Aorta (tissue), 5 donors: ENCODE results near the gene SPATA6L. TPM values are rescaled to one million over a fixed set of nuclear protein-coding genes. Genes with fewer than 3 reads are reported as not detected.
A peak's percentile ranks its signal among the peaks of the same experiment; 100 is the strongest.

ENCODE experiments used
- ATAC-seq: fragments of 200-7000 bp; cut with Tn5 transposase; one replicate; pipeline ENCODE4 v1.9.1; 2022; ENCODE audit warnings: moderate library complexity; ENCODE audit not compliant: low FRiP score
- DNase-seq, 2 donors: peaks; one replicate each; pipeline ENCODE4 v3.0.0-alpha.2; 2020
- H3K27ac ChIP-seq, 2 donors: one replicate each; pipeline ENCODE4 v1.5.1; 2013; ENCODE audit warnings: low read length in 2 of 2, mild to moderate bottlenecking in 2 of 2, moderate library complexity in 2 of 2, control low read depth in 1 of 2, inconsistent platforms in 1 of 2, low read depth in 1 of 2
- H3K27me3 ChIP-seq, 2 donors: one replicate each; pipeline ENCODE4 v1.6.1; 2013; ENCODE audit warnings: control low read depth in 1 of 2, low read length in 1 of 2, mild to moderate bottlenecking in 1 of 2, moderate library complexity in 1 of 2; ENCODE audit not compliant: insufficient read depth in 2 of 2, control insufficient read depth in 1 of 2
- H3K36me3 ChIP-seq, 2 donors: one replicate each; pipeline ENCODE4 v1.6.1; 2013; ENCODE audit warnings: control low read depth in 1 of 2, low read length in 1 of 2, mild to moderate bottlenecking in 1 of 2; ENCODE audit not compliant: insufficient read depth in 2 of 2, control insufficient read depth in 1 of 2
- H3K4me1 ChIP-seq, 2 donors: one replicate each; pipeline ENCODE4 v1.6.1; 2013; ENCODE audit warnings: low read length in 2 of 2, control low read depth in 1 of 2, mild to moderate bottlenecking in 1 of 2, moderate library complexity in 1 of 2; ENCODE audit not compliant: insufficient read depth in 2 of 2, control insufficient read depth in 1 of 2
- H3K4me3 ChIP-seq, 2 donors: one replicate each; pipeline ENCODE4 v1.5.1; 2013; ENCODE audit warnings: low read length in 2 of 2, control low read depth in 1 of 2, mild to moderate bottlenecking in 1 of 2
- H3K9me3 ChIP-seq: one replicate; pipeline ENCODE4 v1.6.1; 2013; ENCODE audit warnings: mild to moderate bottlenecking, low read length; ENCODE audit not compliant: control insufficient read depth
- WGBS, 2 donors: extraction: QIAGEN DNeasy Blood & Tissue Kit; methylation state at CpG; one replicate each; pipeline ENCODE4 v1.1.7; 2013; 5-methylcytosine and 5-hydroxymethylcytosine counted together
- intact Hi-C, 2 donors: fragments of 100-400 bp; cut with DNase I; formaldehyde crosslinking; loops; one replicate each; pipeline versions ENCODE4 v1.14.2 to v1.15.0; 2022
- polyA plus RNA-seq, 2 donors: library from polyadenylated mRNA; stranded (reverse); fragments of 200-250 nt; gene quantifications; one replicate each; pipeline ENCODE4 v1.2.3, GENCODE V29; 2013
- total RNA-seq, 2 donors: library from RNA; stranded (reverse); fragmentation: NEBNext Ultra II Directional; extraction: Animal tissue kit (Norgen Biotek cat#: 25700); gene quantifications; one replicate each; pipeline ENCODE4 v1.2.1, GENCODE V29; 2021
- donor health status: healthy with polysubstance abuse.
- donor health status: Bipolar disorder and iron deficiency.
- donor health status: DM: no; HTN: no; CAD: no.
- donor health status: DM: no; HTN: no; CAD: no.
- donor health status: DM: yes; HTN: yes; CAD: no.

SPATA6L gene
- total and polyA plus RNA-seq, 4 donors: 1.0 to 6.7 (median 2.8) TPM

DNA sequence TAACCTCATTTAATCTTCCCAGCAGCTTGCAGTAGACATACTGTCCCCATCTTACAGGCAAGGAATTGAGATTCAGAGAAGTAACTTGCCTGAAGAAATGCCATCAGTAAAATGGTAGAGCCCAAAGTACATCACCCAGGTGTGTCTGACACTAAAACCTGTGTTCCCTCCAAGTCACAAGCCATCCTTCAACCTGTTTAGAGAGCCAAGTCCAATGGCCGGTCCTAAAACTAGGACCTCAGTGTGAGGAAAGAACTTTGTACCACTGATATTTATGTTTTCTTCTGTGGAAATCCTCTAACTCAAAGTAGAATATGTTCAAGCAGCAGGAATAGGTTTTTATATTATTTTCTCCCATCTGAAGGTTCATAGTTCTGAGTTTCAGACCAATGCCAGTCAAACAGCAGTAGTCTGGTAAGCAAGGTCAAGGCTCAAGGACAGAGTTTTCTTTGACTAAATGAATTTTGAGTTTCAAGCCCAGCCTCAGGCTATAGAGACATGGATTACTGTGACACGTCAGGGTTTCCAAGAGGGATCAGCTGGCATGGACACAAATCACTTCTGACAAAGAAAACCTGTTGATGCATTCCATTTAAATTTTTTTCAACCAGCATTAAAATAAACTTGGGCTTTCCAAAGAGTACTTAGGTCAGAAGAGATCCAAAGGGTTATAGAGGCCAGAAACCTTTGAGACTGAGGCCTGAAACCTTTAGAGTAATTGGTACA is 85.1 kb downstream of the SPATA6L start:
- no peaks in the 10 kb centered on the region for H3K9me3 ChIP-seq
- no peaks in the 10 kb centered on the region for H3K4me1 ChIP-seq
- DNase-seq (no peak), ATAC-seq (no peak)
- intact Hi-C loops: no loop called here
- WGBS, 2 donors: 60 to 67% methylated on average over 2 of the region's 2 CpGs
- H3K4me3 ChIP-seq: no peak overlapping the region
- H3K27me3 ChIP-seq: no peaks in the 10 kb centered on the region
- H3K27ac ChIP-seq: no peak overlapping the region
- peaks cover 0 to 3% of the 10 kb centered on the region in 2 donors for H3K36me3 ChIP-seq

- WGBS, 2 donors: 9 to 11% methylated on average over 2 of the region's 2 CpGs
- DNase-seq: no peak
- peak; percentile 52 for ATAC-seq
- no peaks in the 10 kb centered on the region for H3K4me1 ChIP-seq
- H3K27ac ChIP-seq: peak overlapping the region in 1 of 2 donors; percentile 45
- intact Hi-C loops: no loop called here
- no peaks in the 10 kb centered on the region for H3K9me3 ChIP-seq
- no peak overlapping the region for H3K4me3 ChIP-seq
- H3K27me3 ChIP-seq: no peaks in the 10 kb centered on the region
- H3K36me3 ChIP-seq: peaks cover 1 to 3% of the 10 kb centered on the region in 2 donors
Observed at GRCh38 chr9:4579001-4579400, 87.3 kb downstream of the SPATA6L start.

- H3K27me3 ChIP-seq: no peaks in the 10 kb centered on the region
- intact Hi-C loops: no loop called here
- H3K27ac ChIP-seq: no peak overlapping the region
- DNase-seq (no peak), ATAC-seq (no peak)
- H3K4me3 ChIP-seq: no peak overlapping the region
- no peaks in the 10 kb centered on the region for H3K9me3 ChIP-seq
- WGBS, 2 donors: 94 to 98% methylated on average over 8 of the region's 8 CpGs
- peaks cover 1 to 3% of the 10 kb centered on the region in 2 donors for H3K36me3 ChIP-seq
- no peaks in the 10 kb centered on the region for H3K4me1 ChIP-seq
Observed at GRCh38 chr9:4576448-4576847, 89.8 kb downstream of the SPATA6L start.

DNA sequence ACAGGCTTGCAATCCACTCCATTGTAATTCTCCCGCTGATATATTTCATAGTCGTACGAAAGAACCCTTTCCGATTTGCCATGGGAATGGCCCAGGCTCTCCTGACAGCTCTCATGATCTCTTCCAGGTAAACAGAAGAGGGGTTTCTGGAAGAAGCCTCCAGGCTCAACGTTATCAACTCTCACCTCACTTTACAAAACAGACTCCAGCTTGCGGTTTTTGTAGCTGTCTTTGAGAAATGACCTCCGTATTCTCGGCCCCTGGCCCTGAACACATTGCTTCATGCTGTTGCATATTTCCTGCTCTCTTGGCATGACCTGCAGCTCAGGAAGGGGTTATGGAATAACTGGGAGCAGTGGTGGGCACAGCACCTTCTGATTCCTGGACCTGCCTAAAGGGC is 90.3 kb downstream of the SPATA6L start:
- H3K27me3 ChIP-seq: no peaks in the 10 kb centered on the region
- H3K9me3 ChIP-seq: no peaks in the 10 kb centered on the region
- 94 to 95% methylated on average over 8 of the region's 8 CpGs for WGBS, 2 donors
- intact Hi-C loops: no loop called here
- peaks cover 1 to 3% of the 10 kb centered on the region in 2 donors for H3K36me3 ChIP-seq
- H3K4me1 ChIP-seq: no peaks in the 10 kb centered on the region
- DNase-seq (no peak), ATAC-seq (no peak)
- no peak overlapping the region for H3K27ac ChIP-seq
- H3K4me3 ChIP-seq: no peak overlapping the region

DNA sequence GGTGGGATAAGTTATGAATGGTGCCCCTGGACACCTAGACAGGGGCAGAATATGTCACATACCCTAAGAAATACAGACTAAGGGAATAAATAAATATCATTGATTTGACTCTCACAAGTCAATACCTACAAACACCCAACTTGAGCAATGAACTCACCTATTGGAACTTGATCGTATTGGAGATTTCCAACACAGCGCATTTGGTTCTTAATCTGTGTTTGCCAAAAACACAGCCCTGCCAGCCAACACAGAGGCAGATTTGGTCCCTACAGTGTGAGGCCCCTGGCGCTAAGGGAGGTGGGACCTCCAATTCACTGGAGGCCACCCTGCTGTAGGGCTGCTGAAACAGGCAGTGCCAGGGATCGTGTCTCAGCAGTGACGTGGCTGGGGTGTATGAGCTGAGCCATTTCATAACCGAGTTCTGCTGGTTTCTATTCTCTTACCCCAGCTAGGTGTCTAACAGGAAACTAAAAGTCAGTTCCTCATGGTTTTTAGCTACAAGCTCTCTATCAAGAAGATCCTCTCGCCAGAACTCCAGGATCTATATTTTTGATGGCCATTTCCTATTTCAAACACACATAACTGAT is 91.5 kb downstream of the SPATA6L start:
- intact Hi-C loops: no loop called here
- H3K4me1 ChIP-seq: no peaks in the 10 kb centered on the region
- H3K27ac ChIP-seq: no peak overlapping the region
- no peaks in the 10 kb centered on the region for H3K9me3 ChIP-seq
- DNase-seq (no peak), ATAC-seq (no peak)
- WGBS, 2 donors: 96 to 97% methylated on average over 7 of the region's 7 CpGs
- H3K36me3 ChIP-seq: peaks cover 3% of the 10 kb centered on the region in 2 donors
- H3K27me3 ChIP-seq: no peaks in the 10 kb centered on the region
- no peak overlapping the region for H3K4me3 ChIP-seq

DNA sequence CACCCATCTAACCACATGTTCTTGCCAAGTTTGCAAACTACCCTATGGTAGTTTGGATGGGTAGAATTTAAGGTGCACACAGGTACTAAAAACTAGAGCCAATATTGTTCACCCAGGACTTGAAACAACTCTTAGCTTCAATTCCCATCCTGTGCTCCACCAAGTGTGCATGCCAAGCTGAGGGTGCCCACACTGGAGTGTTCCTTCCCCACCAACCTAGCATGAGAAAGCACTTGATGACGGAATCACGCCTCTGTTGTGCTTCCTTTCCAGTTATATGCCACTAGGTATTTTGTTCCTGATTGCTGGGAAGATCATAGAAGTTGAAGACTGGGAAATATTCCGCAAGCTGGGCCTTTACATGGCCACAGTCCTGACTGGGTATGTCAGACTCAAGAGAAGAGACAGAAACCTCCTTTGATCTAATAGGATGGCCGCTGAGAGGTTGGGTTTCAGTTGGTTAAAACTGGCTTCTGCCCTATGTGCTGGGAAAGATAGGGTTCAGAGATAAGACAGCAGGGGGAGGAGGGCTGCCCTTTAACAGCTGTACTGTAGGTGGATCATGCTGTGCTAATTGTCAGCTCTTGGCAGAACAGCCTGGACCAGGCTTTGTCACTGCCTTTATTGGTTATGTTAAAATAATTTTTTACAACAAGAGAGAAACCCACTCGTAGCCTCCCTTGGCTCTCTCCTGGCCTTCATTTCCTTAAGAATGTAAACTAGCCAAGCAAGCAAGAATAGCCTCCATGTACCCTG is 92.5 kb downstream of the SPATA6L start:
- DNase-seq (no peak), ATAC-seq (no peak)
- no peaks in the 10 kb centered on the region for H3K4me1 ChIP-seq
- WGBS, 2 donors: 88 to 94% methylated on average over 5 of the region's 5 CpGs
- no peak overlapping the region for H3K27ac ChIP-seq
- H3K4me3 ChIP-seq: no peak overlapping the region
- no peaks in the 10 kb centered on the region for H3K27me3 ChIP-seq
- intact Hi-C loops: no loop called here
- H3K36me3 ChIP-seq: peaks cover 3% of the 10 kb centered on the region in 2 donors
- H3K9me3 ChIP-seq: no peaks in the 10 kb centered on the region

DNA sequence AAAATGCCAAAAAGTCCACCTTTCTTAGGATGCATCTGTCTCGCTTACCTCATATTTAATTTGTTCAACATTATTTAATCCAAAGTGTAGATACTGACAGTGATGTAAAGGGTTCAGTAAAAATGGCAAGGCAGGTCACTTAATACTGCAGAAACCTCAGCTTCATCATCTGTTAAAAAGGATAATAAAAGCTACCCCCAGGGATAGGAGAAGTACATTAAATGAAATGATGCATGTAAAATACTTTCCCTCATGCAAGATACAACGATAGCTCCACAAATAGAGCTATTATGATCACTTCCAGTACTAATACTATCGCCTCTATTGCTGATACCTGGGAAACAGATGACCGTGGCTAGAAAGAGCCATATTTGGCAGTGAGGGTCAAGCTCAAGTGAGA is 93.1 kb downstream of the SPATA6L start:
- Histone ChIP-seq H3K9me3 (no peaks in the 10 kb centered on the region), H3K4me1 (no peaks in the 10 kb centered on the region), H3K27ac (no peak overlapping the region), H3K4me3 (no peak overlapping the region), H3K36me3 (peaks cover 3% of the 10 kb centered on the region in 2 donors), H3K27me3 (no peaks in the 10 kb centered on the region)
- WGBS, 2 donors: 82 to 91% methylated on average over 4 of the region's 4 CpGs
- ATAC-seq (no peak), DNase-seq (no peak)
- intact Hi-C loops: no loop called here

- WGBS, 2 donors: 76 to 79% methylated on average over 5 of the region's 5 CpGs
- no peak for ATAC-seq
Observed at GRCh38 chr9:4572184-4572826, 94.0 kb downstream of the SPATA6L start.

More at GRCh38 chr9:4572184-4572826, 94.0 kb downstream of the SPATA6L start:
- Histone ChIP-seq H3K27ac (no peak overlapping the region), H3K27me3 (no peaks in the 10 kb centered on the region), H3K4me1 (no peaks in the 10 kb centered on the region), H3K36me3 (peaks cover 3 to 5% of the 10 kb centered on the region in 2 donors), H3K9me3 (no peaks in the 10 kb centered on the region), H3K4me3 (no peak overlapping the region)
- intact Hi-C loops: no loop called here
- no peak for DNase-seq
